Mucosa of rectum (tissue), 2 donors: Measurements from ENCODE around the gene CDC73.
A peak's percentile ranks its signal among the peaks of the same experiment; 100 is the strongest.

Experiments
- H3K27ac ChIP-seq, 2 donors: one replicate each; pipeline ENCODE4 v1.7.0; 2013; ENCODE audit warnings: inconsistent platforms in 2 of 2, low read depth in 2 of 2, low read length in 2 of 2
- H3K27me3 ChIP-seq, 2 donors: one replicate each; pipeline ENCODE4 v1.7.0; 2013; ENCODE audit warnings: low read length in 2 of 2; ENCODE audit not compliant: control insufficient read depth in 2 of 2, insufficient read depth in 2 of 2
- H3K36me3 ChIP-seq, 2 donors: one replicate each; pipeline ENCODE4 v1.7.0; 2013; ENCODE audit warnings: low read length in 2 of 2; ENCODE audit not compliant: control insufficient read depth in 2 of 2, insufficient read depth in 2 of 2
- H3K4me1 ChIP-seq, 2 donors: one replicate each; pipeline ENCODE4 v1.7.0; 2013; ENCODE audit warnings: low read length in 2 of 2, mild to moderate bottlenecking in 1 of 2; ENCODE audit not compliant: control insufficient read depth in 2 of 2, insufficient read depth in 2 of 2
- H3K4me3 ChIP-seq, 2 donors: one replicate each; pipeline ENCODE4 v1.7.0; 2013; ENCODE audit warnings: low read length in 2 of 2
- H3K9ac ChIP-seq, 2 donors: one replicate each; pipeline ENCODE4 v1.7.0; 2013; ENCODE audit warnings: low read length in 2 of 2, low read depth in 1 of 2, mild to moderate bottlenecking in 1 of 2
- H3K9me3 ChIP-seq, 2 donors: one replicate each; pipeline ENCODE4 v1.7.0; 2013; ENCODE audit warnings: low read length in 2 of 2; ENCODE audit not compliant: control insufficient read depth in 2 of 2
- donor health status: healthy.
- donor health status: Normal muscosa, but diverticular disease.

Gene CDC73

DNA sequence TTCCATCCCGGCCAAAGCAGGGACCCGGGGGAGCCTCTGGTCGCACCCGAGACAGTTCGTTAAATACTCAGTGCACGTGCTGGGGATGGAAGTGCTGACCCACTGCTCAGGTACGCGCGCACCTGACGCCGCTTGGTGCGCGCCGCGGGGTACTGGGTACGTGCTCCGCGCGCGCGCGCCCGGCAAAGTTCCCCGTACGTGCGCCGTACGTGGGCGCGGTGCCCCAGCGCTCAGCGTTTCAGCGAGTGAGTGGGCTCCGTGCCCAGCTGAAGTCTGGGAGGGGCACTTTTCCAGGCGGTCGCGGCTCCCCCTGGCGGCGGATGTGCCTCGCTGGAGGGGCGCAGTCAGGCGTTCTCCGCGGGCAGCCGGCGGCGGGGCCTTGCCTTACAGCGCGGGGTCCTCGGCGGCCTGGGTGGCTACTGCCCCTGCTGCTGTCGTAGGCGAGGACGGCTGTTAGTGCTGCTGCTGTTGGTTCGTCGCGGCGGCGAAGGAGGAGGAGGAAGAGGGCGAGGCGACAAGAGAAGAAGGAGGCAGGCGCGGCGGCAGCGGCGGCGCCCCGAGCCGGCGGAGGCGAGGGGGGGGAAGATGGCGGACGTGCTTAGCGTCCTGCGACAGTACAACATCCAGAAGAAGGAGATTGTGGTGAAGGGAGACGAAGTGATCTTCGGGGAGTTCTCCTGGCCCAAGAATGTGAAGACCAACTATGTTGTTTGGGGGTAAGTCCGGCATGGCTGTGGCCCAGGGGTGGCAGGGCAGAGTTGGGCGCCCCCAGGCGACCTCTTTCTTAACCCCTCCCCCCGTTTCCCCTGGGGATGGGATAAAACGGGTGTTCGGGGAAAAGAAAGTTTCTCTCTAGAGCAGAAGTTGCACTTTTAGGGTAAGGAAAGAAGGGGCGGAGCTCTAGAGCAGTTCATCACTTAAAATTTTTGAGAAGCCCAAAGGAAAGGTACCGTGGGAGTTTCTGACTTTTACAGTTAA lies at the start of gene CDC73:
Gene CDC73 (plus strand): TSS at position 416 of the 978 bp plus-strand sequence. CDS start 170 bp downstream, at position 586.
- no peaks in the 10 kb centered on the region for H3K9me3 ChIP-seq

DNA sequence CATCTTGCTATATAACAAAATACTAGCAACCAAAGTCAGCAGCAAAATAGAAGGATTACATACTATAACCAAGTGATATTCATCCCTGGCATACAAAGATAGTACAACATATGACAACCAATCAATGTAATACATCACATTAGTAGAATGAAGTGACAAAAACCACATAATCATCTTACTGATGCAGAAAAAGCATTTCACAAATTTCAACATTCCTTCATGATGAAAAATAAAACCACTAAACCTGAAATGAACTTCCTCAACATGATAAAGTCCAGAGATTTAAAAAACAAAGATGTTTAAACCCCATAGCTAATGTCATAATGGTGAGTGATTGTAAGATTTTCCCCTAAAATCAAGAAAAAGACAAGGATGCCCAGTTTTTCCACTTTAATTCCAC lies 43.8 kb upstream of the CDC73 start:
- Histone ChIP-seq H3K27ac (no peak overlapping the region), H3K27me3 (no peaks in the 10 kb centered on the region), H3K9ac (no peak overlapping the region), H3K36me3 (peaks cover 27% of the 10 kb centered on the region in 2 donors), H3K9me3 (no peaks in the 10 kb centered on the region), H3K4me3 (no peak overlapping the region), H3K4me1 (no peaks in the 10 kb centered on the region)

More for the DNA sequence above, at the start of gene CDC73:
- no peaks in the 10 kb centered on the region for H3K27me3 ChIP-seq
- H3K4me3 ChIP-seq, result peak within 1 kb of the TSS; percentile 88 to 97
- peaks cover 2 to 7% of the 10 kb centered on the region in 2 donors for H3K4me1 ChIP-seq
- peak within 1 kb of the TSS; percentile 76 to 99 for H3K9ac ChIP-seq
- peaks cover 7% of the 10 kb centered on the region in 2 donors for H3K36me3 ChIP-seq
- peak within 1 kb of the TSS; percentile 89 to 93 for H3K27ac ChIP-seq

DNA sequence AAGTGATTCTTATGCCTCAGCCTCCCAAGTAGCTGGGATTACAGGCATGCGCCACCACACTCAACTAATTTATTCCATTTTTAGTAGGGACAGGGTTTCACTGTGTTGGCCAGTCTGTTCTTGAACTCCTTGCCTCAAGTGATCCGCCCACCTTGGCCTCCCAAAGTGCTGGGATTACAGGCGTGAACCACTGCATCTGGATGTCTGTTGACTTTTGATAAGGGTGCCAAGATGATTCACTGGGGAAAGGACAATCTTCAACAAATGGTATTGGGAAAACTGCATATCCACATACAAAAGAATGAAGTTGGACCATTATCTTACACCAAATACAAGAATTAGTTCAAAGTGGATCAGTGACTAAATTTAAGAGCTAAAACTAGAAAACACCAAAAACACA lies 42.6 kb upstream of the CDC73 start:
- no peaks in the 10 kb centered on the region for H3K4me1 ChIP-seq
- peaks cover 37% of the 10 kb centered on the region in 2 donors for H3K36me3 ChIP-seq
- no peak overlapping the region for H3K4me3 ChIP-seq
- no peak overlapping the region for H3K27ac ChIP-seq
- no peak overlapping the region for H3K9ac ChIP-seq
- H3K9me3 ChIP-seq, result no peaks in the 10 kb centered on the region
- no peaks in the 10 kb centered on the region for H3K27me3 ChIP-seq

GRCh38 chr1:193083365-193084088 lies 38.3 kb upstream of the CDC73 start:
- Histone ChIP-seq H3K36me3 (peaks cover 36 to 41% of the 10 kb centered on the region in 2 donors), H3K9ac (no peak overlapping the region), H3K4me1 (no peaks in the 10 kb centered on the region), H3K27ac (no peak overlapping the region), H3K27me3 (no peaks in the 10 kb centered on the region), H3K9me3 (no peaks in the 10 kb centered on the region), H3K4me3 (no peak overlapping the region)

- no peak overlapping the region for H3K4me3 ChIP-seq
- H3K27me3 ChIP-seq, result no peaks in the 10 kb centered on the region
- H3K36me3 ChIP-seq, result peaks cover 32 to 36% of the 10 kb centered on the region in 2 donors
- H3K27ac ChIP-seq, result no peak overlapping the region
- no peaks in the 10 kb centered on the region for H3K4me1 ChIP-seq
- H3K9ac ChIP-seq, result no peak overlapping the region
- H3K9me3 ChIP-seq, result no peaks in the 10 kb centered on the region
These were observed 36.6 kb upstream of the CDC73 start for GRCh38 chr1:193085263-193085662.

DNA sequence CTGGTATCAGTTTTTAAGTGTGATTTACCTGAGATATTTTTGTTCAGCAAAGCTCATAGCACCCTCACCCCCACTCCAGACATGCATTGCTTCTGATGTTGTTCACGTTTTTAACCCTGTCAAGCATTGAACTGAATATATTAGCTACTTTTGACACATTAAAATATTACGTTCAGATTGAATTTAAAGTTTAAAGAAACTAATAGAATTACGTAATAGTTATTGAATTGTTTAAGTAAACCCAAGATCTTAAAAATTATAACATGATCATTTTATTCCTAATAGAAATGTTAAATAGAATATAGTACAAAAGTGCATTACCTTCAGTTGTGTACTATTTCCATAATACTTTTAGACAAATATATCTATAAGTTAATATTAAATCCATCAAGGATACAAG lies 35.5 kb upstream of the CDC73 start:
- H3K9ac ChIP-seq, result no peak overlapping the region
- no peaks in the 10 kb centered on the region for H3K4me1 ChIP-seq
- no peaks in the 10 kb centered on the region for H3K27me3 ChIP-seq
- no peaks in the 10 kb centered on the region for H3K9me3 ChIP-seq
- H3K4me3 ChIP-seq, result no peak overlapping the region
- H3K27ac ChIP-seq, result no peak overlapping the region
- H3K36me3 ChIP-seq, result peaks cover 29 to 35% of the 10 kb centered on the region in 2 donors

DNA sequence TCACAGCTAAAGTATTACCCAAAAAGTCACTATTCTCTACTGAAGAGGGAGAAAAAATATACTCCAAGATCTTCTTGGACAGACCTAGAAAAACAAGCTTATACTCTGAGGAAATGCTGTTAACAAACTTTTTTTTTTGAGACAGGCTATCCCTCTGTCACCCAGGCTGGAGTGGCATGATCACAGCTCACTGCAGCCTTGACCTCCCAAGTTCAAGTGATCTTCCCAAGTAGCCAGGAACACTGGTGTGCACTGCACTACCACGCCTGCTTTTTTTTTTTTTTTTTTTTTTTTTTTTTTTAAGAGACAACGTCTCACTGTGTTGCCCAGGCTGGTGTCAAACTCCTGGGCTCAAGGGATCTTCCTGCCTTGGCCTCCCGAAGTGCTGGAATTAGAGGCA lies 33.9 kb upstream of the CDC73 start:
- Histone ChIP-seq H3K36me3 (peaks cover 19 to 26% of the 10 kb centered on the region in 2 donors), H3K27ac (no peak overlapping the region)

DNA sequence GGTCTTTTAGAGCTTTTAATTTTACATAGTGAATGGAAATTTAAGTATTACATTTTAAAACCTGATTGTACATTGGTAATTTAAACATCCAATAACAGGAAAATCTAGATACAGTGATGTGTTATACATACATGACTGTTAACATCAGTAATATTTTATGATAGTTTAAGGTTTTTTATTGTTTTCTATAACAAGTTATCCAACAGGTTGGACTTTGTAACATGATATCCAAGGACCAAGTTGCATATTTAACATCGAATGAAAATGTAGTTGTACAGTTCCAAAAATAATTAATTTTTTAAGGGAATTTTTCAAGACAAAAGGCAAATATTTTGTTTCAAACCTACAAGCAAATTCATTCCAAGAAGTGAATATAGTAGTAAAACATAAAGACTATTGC lies 31.0 kb upstream of the CDC73 start:
- H3K27ac ChIP-seq, result no peak overlapping the region
- no peaks in the 10 kb centered on the region for H3K4me1 ChIP-seq
- no peaks in the 10 kb centered on the region for H3K9me3 ChIP-seq
- no peaks in the 10 kb centered on the region for H3K27me3 ChIP-seq
- peaks cover 13 to 19% of the 10 kb centered on the region in 2 donors for H3K36me3 ChIP-seq
- H3K9ac ChIP-seq, result no peak overlapping the region
- H3K4me3 ChIP-seq, result no peak overlapping the region

More for the DNA sequence above, 33.9 kb upstream of the CDC73 start:
- Histone ChIP-seq H3K9me3 (no peaks in the 10 kb centered on the region), H3K4me3 (no peak overlapping the region), H3K4me1 (no peaks in the 10 kb centered on the region), H3K9ac (no peak overlapping the region), H3K27me3 (no peaks in the 10 kb centered on the region)

- no peaks in the 10 kb centered on the region for H3K9me3 ChIP-seq
- peaks cover 28 to 33% of the 10 kb centered on the region in 2 donors for H3K36me3 ChIP-seq
- H3K4me3 ChIP-seq, result no peak overlapping the region
- no peaks in the 10 kb centered on the region for H3K27me3 ChIP-seq
- no peaks in the 10 kb centered on the region for H3K4me1 ChIP-seq
- H3K9ac ChIP-seq, result no peak overlapping the region
- no peak overlapping the region for H3K27ac ChIP-seq
These were observed 27.7 kb upstream of the CDC73 start for GRCh38 chr1:193094112-193094511.

- Histone ChIP-seq H3K27ac (no peak overlapping the region), H3K27me3 (no peaks in the 10 kb centered on the region), H3K36me3 (peaks cover 17 to 19% of the 10 kb centered on the region in 2 donors), H3K9me3 (no peaks in the 10 kb centered on the region), H3K9ac (no peak overlapping the region), H3K4me3 (no peak overlapping the region), H3K4me1 (peaks cover 7 to 14% of the 10 kb centered on the region in 2 donors)
These were observed 19.2 kb upstream of the CDC73 start for GRCh38 chr1:193102662-193103061.
